ENCODE results near the gene PLCB4. TPM values are rescaled to one million over a fixed set of nuclear protein-coding genes. Genes with fewer than 3 reads are reported as not detected.
"Not testable (repeated sequence)": the region's sequence is repeated elsewhere in the genome, so short reads cannot be mapped to it uniquely, and the experiment has no call there.

The PLCB4 gene
- polyA plus RNA-seq, 1 donor (not counting 4 experiments of a cell fraction or from before 2014, with no cell fraction given), result 4.1 TPM

GRCh38 chr20:9149796-9150195, 80.9 kb downstream of the PLCB4 start:
- Histone ChIP-seq H4K20me1 (ENCODE audit: control insufficient read depth, extremely low read depth, insufficient read depth, low read length) (no peaks in the 10 kb centered on the region), H3K4me2 (ENCODE audit: control insufficient read depth, extremely low read depth, insufficient read depth, low read depth, low read length) (no peak overlapping the region), H3K4me1 (ENCODE audit: control insufficient read depth, extremely low read depth, insufficient read depth, low read length) (no peaks in the 10 kb centered on the region), H3K9ac (ENCODE audit: control insufficient read depth, extremely low read depth, insufficient read depth, low read length) (no peak overlapping the region), H3K27me3 (ENCODE audit: control insufficient read depth, extremely low read depth, insufficient read depth, low read length) (no peaks in the 10 kb centered on the region), H3K4me3 (ENCODE audit: control insufficient read depth in 2 of 3, extremely low read depth in 1 of 3, insufficient read depth in 2 of 3, low read depth in 1 of 3, low read length in 3 of 3) (no peak overlapping the region), H3K9me1 (ENCODE audit: control insufficient read depth, extremely low read depth, insufficient read depth, low read length) (no peaks in the 10 kb centered on the region), H3K79me2 (ENCODE audit: control insufficient read depth, insufficient read depth, low read length) (no peaks in the 10 kb centered on the region), H3K27ac (ENCODE audit: control insufficient read depth, insufficient read depth, low read length) (no peak overlapping the region), H3K9me3 (ENCODE audit: control insufficient read depth, low read depth, low read length) (no peaks in the 10 kb centered on the region), H2AFZ (ENCODE audit: control insufficient read depth, low read length) (no peak overlapping the region), H3K36me3 (ENCODE audit: control insufficient read depth in 2 of 2, extremely low read depth in 1 of 2, insufficient read depth in 2 of 2, low read length in 2 of 2) (no peaks in the 10 kb centered on the region)
- no peak for DNase-seq (ENCODE audit: low read depth, low spot score)
- FAIRE-seq, result no peak
- dilution Hi-C loops (cut with MboI; ENCODE audit: extremely low pct_ligation_motif_present, low sequenced_read_pairs), result no loop called here
- no peak for TF ChIP-seq EZH2 (IDR thresholded peaks at IDR 0.05; ENCODE audit: low read length)
- TF ChIP-seq CTCF (optimal IDR thresholded peaks at IDR 0.05 in 1 of 3, IDR thresholded peaks at IDR 0.05 in 1 of 3, conservative IDR thresholded peaks at IDR 0.05 in 1 of 3; ENCODE audit: extremely low read depth in 1 of 3, insufficient read depth in 2 of 3, low read length in 3 of 3), result no peak

- dilution Hi-C loops (cut with MboI; ENCODE audit: extremely low pct_ligation_motif_present, low sequenced_read_pairs), result no loop called here
- H3K27ac ChIP-seq (ENCODE audit: control insufficient read depth, insufficient read depth, low read length), result no peak overlapping the region
- no peak for TF ChIP-seq CTCF (optimal IDR thresholded peaks at IDR 0.05 in 1 of 3, IDR thresholded peaks at IDR 0.05 in 1 of 3, conservative IDR thresholded peaks at IDR 0.05 in 1 of 3; ENCODE audit: extremely low read depth in 1 of 3, insufficient read depth in 2 of 3, low read length in 3 of 3)
- no peak for TF ChIP-seq EZH2 (IDR thresholded peaks at IDR 0.05; ENCODE audit: low read length)
- no peaks in the 10 kb centered on the region for H3K9me1 ChIP-seq (ENCODE audit: control insufficient read depth, extremely low read depth, insufficient read depth, low read length)
- no peaks in the 10 kb centered on the region for H3K79me2 ChIP-seq (ENCODE audit: control insufficient read depth, insufficient read depth, low read length)
- no peaks in the 10 kb centered on the region for H3K36me3 ChIP-seq (ENCODE audit: control insufficient read depth in 2 of 2, extremely low read depth in 1 of 2, insufficient read depth in 2 of 2, low read length in 2 of 2)
- H3K27me3 ChIP-seq (ENCODE audit: control insufficient read depth, extremely low read depth, insufficient read depth, low read length), result no peaks in the 10 kb centered on the region
- no peak overlapping the region for H3K9ac ChIP-seq (ENCODE audit: control insufficient read depth, extremely low read depth, insufficient read depth, low read length)
- no peak overlapping the region for H3K4me2 ChIP-seq (ENCODE audit: control insufficient read depth, extremely low read depth, insufficient read depth, low read depth, low read length)
- H3K9me3 ChIP-seq (ENCODE audit: control insufficient read depth, low read depth, low read length), result no peaks in the 10 kb centered on the region
- no peak for DNase-seq (ENCODE audit: low read depth, low spot score)
- no peaks in the 10 kb centered on the region for H4K20me1 ChIP-seq (ENCODE audit: control insufficient read depth, extremely low read depth, insufficient read depth, low read length)
- no peak overlapping the region for H2AFZ ChIP-seq (ENCODE audit: control insufficient read depth, low read length)
- H3K4me3 ChIP-seq (ENCODE audit: control insufficient read depth in 2 of 3, extremely low read depth in 1 of 3, insufficient read depth in 2 of 3, low read depth in 1 of 3, low read length in 3 of 3), result no peak overlapping the region
- no peaks in the 10 kb centered on the region for H3K4me1 ChIP-seq (ENCODE audit: control insufficient read depth, extremely low read depth, insufficient read depth, low read length)
- no peak for FAIRE-seq
Measured at GRCh38 chr20:9150679-9151078, 81.8 kb downstream of the PLCB4 start.

- H3K27me3 ChIP-seq (ENCODE audit: control insufficient read depth, extremely low read depth, insufficient read depth, low read length); FAIRE-seq; H3K27ac ChIP-seq (ENCODE audit: control insufficient read depth, insufficient read depth, low read length); H3K4me1 ChIP-seq (ENCODE audit: control insufficient read depth, extremely low read depth, insufficient read depth, low read length); H3K9me3 ChIP-seq (ENCODE audit: control insufficient read depth, low read depth, low read length); H3K9me1 ChIP-seq (ENCODE audit: control insufficient read depth, extremely low read depth, insufficient read depth, low read length); H3K79me2 ChIP-seq (ENCODE audit: control insufficient read depth, insufficient read depth, low read length); DNase-seq (ENCODE audit: low read depth, low spot score); dilution Hi-C loops (cut with MboI; ENCODE audit: extremely low pct_ligation_motif_present, low sequenced_read_pairs); H4K20me1 ChIP-seq (ENCODE audit: control insufficient read depth, extremely low read depth, insufficient read depth, low read length); H3K4me2 ChIP-seq (ENCODE audit: control insufficient read depth, extremely low read depth, insufficient read depth, low read depth, low read length); H3K36me3 ChIP-seq (ENCODE audit: control insufficient read depth in 2 of 2, extremely low read depth in 1 of 2, insufficient read depth in 2 of 2, low read length in 2 of 2); H3K9ac ChIP-seq (ENCODE audit: control insufficient read depth, extremely low read depth, insufficient read depth, low read length); H3K4me3 ChIP-seq (ENCODE audit: control insufficient read depth in 2 of 3, extremely low read depth in 1 of 3, insufficient read depth in 2 of 3, low read depth in 1 of 3, low read length in 3 of 3); H2AFZ ChIP-seq (ENCODE audit: control insufficient read depth, low read length): not testable (repeated sequence)
Measured at GRCh38 chr20:9152139-9152538, 83.3 kb downstream of the PLCB4 start.
